Activated naive CD4-positive, alpha-beta T cell treated with anti-CD3 and anti-CD28 coated beads for 36 hours (primary cell): Measurements from ENCODE around the gene ATP5F1D. TPM values are rescaled to one million over a fixed set of nuclear protein-coding genes. Genes with fewer than 3 reads are reported as not detected.

Experiments used
- CTCF ChIA-PET: fragments of 350-600 bp; sonication (Branson Sonifier 250); formaldehyde crosslinking; loops from one replicate; lab custom pipeline; 2021; ENCODE audit warnings: antibody characterized with exemption; lab: Charles Lee
- DNase-seq: peaks from one replicate; pipeline ENCODE4 v3.0.0-alpha.2; 2020
- H3K27ac Mint-ChIP-seq: one replicate; pipeline ENCODE4 v1.8.0; 2021; ENCODE audit warnings: mild to moderate bottlenecking, mixed read lengths
- H3K27me3 Mint-ChIP-seq: one replicate; pipeline ENCODE4 v1.8.0; 2021; ENCODE audit warnings: low read depth, mixed read lengths
- H3K36me3 Mint-ChIP-seq: one replicate; pipeline ENCODE4 v1.8.0; 2021; ENCODE audit warnings: low read depth, mixed read lengths
- H3K4me1 Mint-ChIP-seq: one replicate; pipeline ENCODE4 v1.8.0; 2021; ENCODE audit warnings: low read depth, mixed read lengths
- H3K4me3 Mint-ChIP-seq: one replicate; pipeline ENCODE4 v1.8.0; 2021; ENCODE audit warnings: mild to moderate bottlenecking, moderate library complexity, mixed read lengths
- H3K9me3 Mint-ChIP-seq: one replicate; pipeline ENCODE4 v1.8.0; 2021; ENCODE audit warnings: mixed read lengths
- intact Hi-C: fragments of 100-400 bp; cut with micrococcal nuclease; formaldehyde crosslinking; loops from one replicate; pipeline ENCODE4 v1.15.1; 2023
- total RNA-seq, 2 experiments: library from RNA; stranded (reverse); gene quantifications; one replicate each; pipeline ENCODE4 v1.2.3, GENCODE V29; 2021

ATP5F1D gene
- total RNA-seq, 2 experiments from 2014 or later, result 153 TPM

DNA sequence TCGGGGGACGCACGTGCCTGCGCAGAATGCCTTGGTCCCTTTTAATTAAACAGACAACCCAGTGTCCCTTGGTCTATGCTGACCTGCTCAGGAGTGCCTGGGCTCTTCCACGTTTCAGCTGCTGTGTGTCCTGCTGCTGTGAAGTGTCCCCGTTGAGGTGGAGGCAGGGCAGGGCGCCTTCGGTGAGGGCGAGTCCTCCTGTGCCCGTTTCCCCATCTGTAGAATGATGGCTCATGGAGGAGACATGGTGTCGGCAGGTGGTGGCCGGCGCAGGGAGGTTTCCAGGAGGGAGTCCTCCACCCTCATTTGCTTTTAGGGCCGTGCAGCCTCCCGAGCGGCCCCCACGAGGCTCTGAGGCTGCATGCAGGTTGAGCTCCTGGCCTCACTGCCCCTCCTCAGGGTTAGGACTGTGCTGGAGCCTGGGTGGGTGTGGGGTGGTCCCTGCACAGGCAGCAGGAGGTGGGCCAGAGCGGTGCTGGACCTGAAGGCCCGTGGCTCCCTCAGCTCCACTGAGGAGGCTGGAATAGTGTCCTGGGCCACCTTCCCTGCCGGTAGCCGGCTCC lies 27.2 kb upstream of the ATP5F1D start:
- DNase-seq, result no peak
- Mint-ChIP-seq H3K27me3 (no peaks in the 10 kb centered on the region), H3K4me3 (peak overlapping the region; percentile 79), H3K36me3 (peaks cover 15% of the 10 kb centered on the region), H3K9me3 (no peaks in the 10 kb centered on the region), H3K27ac (peak overlapping the region; percentile 98), H3K4me1 (peaks cover 38% of the 10 kb centered on the region)
- intact Hi-C loops, result loop anchor here (2.0 kb wide), 1 partner anchor 26 kb away; the partner anchor contains the start of gene ATP5F1D
- CTCF ChIA-PET, result interaction anchor here (0.7 to 2.2 kb wide), 3 partner anchors 9 to 26 kb away, joined by 3 to 11 read pairs (median 3); no protein-coding TSS in a partner anchor

DNA sequence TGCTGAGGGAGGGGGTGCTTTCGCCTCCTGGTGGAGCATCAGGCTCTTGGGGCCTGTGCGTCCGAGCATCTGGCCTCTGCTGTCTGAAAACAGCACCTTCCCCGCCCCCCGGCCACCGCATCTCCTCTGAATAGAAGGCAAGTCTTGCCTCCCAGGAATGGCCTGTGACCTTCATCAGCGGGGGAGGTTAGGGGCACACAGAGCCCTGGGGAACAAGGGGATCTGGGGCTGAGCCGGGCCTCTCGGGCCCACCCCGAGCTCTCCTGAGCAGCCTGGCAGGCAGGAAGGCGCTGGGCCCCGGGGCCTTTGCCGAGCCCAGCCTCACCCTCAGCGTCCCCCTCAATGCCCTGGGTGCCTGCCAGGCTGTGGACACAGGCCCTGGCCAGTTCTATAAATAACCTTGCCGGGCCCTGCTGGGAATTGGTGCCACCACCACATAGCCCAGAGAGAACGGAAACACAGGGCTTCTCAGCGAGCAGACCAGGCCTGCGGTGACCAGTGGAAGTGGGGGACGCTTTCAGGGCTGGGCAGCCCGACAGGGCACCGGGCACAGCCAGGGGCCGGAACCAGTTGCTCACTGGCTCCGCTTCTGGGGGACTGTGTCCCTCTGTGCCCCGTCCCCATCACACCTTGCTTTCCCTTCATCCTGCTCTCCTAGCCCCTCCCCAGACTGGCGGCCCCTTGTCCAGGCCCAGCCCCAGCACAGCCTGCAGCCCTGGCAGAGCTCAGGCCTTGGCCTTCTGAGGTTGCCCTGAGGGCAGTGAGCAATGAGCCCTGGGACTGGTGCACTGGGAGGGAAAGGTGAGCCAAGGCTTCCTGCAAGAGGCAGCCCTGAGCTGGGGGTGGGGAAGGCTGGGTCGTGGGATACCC lies 26.5 kb upstream of the ATP5F1D start:
- Mint-ChIP-seq H3K4me3 (no peak overlapping the region), H3K27ac (no peak overlapping the region), H3K36me3 (peaks cover 12% of the 10 kb centered on the region), H3K4me1 (peaks cover 32% of the 10 kb centered on the region), H3K27me3 (no peaks in the 10 kb centered on the region), H3K9me3 (no peaks in the 10 kb centered on the region)
- DNase-seq, result no peak
- CTCF ChIA-PET, result interaction anchor here (1.1 to 2.2 kb wide), 2 partner anchors 8 to 12 kb away, joined by 3 to 11 read pairs; no protein-coding TSS in a partner anchor
- intact Hi-C loops, result loop anchor here (2.0 kb wide), 1 partner anchor 26 kb away; the partner anchor contains the start of gene ATP5F1D

- Mint-ChIP-seq H3K27me3 (no peaks in the 10 kb centered on the region), H3K27ac (no peak overlapping the region), H3K4me3 (no peak overlapping the region), H3K9me3 (no peaks in the 10 kb centered on the region), H3K4me1 (peaks cover 21% of the 10 kb centered on the region), H3K36me3 (peaks cover 10% of the 10 kb centered on the region)
- no peak for DNase-seq
- CTCF ChIA-PET, result interaction anchor here (0.6 to 1.2 kb wide), 3 partner anchors 103 to 202 kb away, joined by 3 to 5 read pairs (median 5); no protein-coding TSS in a partner anchor
- intact Hi-C loops, result no loop called here
Observed at GRCh38 chr19:1216756-1217155, 24.8 kb upstream of the ATP5F1D start.

DNA sequence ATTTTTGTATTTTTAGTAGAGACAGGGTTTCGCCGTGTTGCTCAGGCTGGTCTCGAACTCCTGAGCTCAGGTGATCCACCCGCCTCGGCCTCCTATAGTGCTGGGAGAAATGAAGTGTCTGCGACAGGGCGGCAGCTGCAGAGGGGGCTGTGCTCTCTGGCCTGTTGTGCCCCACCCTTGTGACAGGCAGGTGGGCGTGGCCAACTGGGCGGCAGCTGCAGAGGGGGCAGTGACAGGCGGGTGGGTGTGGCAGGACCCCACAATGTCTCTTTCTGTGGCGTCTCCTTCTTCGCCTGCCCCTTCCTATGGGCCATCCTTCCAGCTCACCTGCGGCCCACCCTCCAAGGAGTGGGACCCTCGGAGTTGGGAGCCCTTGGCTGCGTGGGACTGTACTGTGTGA lies 24.2 kb upstream of the ATP5F1D start:
- Mint-ChIP-seq H3K9me3 (no peaks in the 10 kb centered on the region), H3K4me1 (peaks cover 20% of the 10 kb centered on the region), H3K27ac (no peak overlapping the region), H3K4me3 (no peak overlapping the region), H3K36me3 (peaks cover 9% of the 10 kb centered on the region), H3K27me3 (no peaks in the 10 kb centered on the region)
- intact Hi-C loops, result no loop called here
- no peak for DNase-seq
- CTCF ChIA-PET, result interaction anchor here (0.8 to 1.2 kb wide), 2 partner anchors 123 to 203 kb away, joined by 5 read pairs; no protein-coding TSS in a partner anchor

- intact Hi-C loops, result no loop called here
- CTCF ChIA-PET, result interaction anchor here (1.1 kb wide), 1 partner anchor 24 kb away, joined by 3 read pairs; no protein-coding TSS in a partner anchor
- peaks cover 10% of the 10 kb centered on the region for H3K4me1 Mint-ChIP-seq
- no peaks in the 10 kb centered on the region for H3K36me3 Mint-ChIP-seq
- H3K27me3 Mint-ChIP-seq, result no peaks in the 10 kb centered on the region
- DNase-seq, result no peak
- no peaks in the 10 kb centered on the region for H3K9me3 Mint-ChIP-seq
- H3K27ac Mint-ChIP-seq, result no peak overlapping the region
- no peak overlapping the region for H3K4me3 Mint-ChIP-seq
Observed at GRCh38 chr19:1218751-1219567, 22.6 kb upstream of the ATP5F1D start.

GRCh38 chr19:1219786-1220476 lies 21.6 kb upstream of the ATP5F1D start:
- no peak overlapping the region for H3K27ac Mint-ChIP-seq
- H3K4me1 Mint-ChIP-seq, result peaks cover 6% of the 10 kb centered on the region
- no peaks in the 10 kb centered on the region for H3K9me3 Mint-ChIP-seq
- intact Hi-C loops, result no loop called here
- CTCF ChIA-PET, result interaction anchor here (0.9 kb wide), 1 partner anchor 104 kb away, joined by 3 read pairs; no protein-coding TSS in a partner anchor
- H3K4me3 Mint-ChIP-seq, result no peak overlapping the region
- DNase-seq, result no peak
- no peaks in the 10 kb centered on the region for H3K36me3 Mint-ChIP-seq
- H3K27me3 Mint-ChIP-seq, result no peaks in the 10 kb centered on the region

GRCh38 chr19:1220477-1220930 lies 21.0 kb upstream of the ATP5F1D start:
- CTCF ChIA-PET, result interaction anchor here (0.9 to 1.5 kb wide), 2 partner anchors 24 to 104 kb away, joined by 3 to 5 read pairs; no protein-coding TSS in a partner anchor
- Mint-ChIP-seq H3K27ac (no peak overlapping the region), H3K36me3 (no peaks in the 10 kb centered on the region), H3K27me3 (no peaks in the 10 kb centered on the region), H3K9me3 (no peaks in the 10 kb centered on the region), H3K4me3 (no peak overlapping the region), H3K4me1 (peaks cover 4% of the 10 kb centered on the region)
- intact Hi-C loops, result no loop called here
- no peak for DNase-seq

DNA sequence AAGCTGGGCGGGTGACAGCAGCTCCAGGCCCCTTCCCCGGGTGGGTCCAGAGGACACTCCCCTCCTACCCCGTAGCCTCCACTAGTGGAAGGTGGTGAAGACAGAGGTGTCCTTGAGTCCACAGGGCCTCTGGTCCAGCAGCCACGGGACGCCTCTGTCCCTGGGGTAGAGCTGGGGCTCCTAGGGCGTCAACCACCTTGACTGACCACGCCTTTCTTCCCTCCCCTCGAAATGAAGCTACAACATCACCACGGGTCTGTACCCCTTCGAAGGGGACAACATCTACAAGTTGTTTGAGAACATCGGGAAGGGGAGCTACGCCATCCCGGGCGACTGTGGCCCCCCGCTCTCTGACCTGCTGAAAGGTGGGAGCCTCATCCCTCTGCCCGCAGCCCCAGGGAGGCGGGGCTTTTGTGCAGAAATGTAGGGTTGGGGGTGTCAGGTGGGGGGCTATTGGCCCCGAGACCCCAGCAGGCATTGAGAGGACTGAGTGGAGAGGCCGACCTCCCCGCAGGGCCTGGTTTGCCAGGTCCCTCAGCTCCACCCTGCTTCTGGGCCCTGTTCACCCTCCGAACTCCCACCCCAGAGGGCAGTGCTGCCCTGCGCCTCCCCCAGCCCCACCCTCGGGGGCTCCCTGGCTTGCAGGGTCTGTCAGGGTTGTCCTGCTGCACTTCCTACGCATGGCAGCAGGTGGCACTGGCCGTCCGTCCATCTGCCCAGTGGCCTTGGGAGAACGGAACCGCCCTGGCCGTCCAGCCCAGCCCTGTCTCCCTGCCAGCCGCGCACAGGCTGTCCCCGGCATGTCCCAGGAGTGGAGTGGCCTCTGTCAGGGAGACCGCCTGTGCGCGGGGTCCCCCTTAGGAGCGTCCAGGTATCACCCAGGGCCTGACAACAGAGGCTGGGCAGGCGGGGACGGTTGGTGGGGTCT lies 20.3 kb upstream of the ATP5F1D start:
- H3K36me3 Mint-ChIP-seq, result no peaks in the 10 kb centered on the region
- H3K9me3 Mint-ChIP-seq, result no peaks in the 10 kb centered on the region
- no peaks in the 10 kb centered on the region for H3K27me3 Mint-ChIP-seq
- CTCF ChIA-PET, result interaction anchor here (0.5 to 1.5 kb wide), 4 partner anchors 23 to 277 kb away, joined by 3 to 5 read pairs (median 4); no protein-coding TSS in a partner anchor
- no peak overlapping the region for H3K4me3 Mint-ChIP-seq
- peaks cover 2% of the 10 kb centered on the region for H3K4me1 Mint-ChIP-seq
- intact Hi-C loops, result no loop called here
- DNase-seq, result no peak
- no peak overlapping the region for H3K27ac Mint-ChIP-seq

GRCh38 chr19:1221904-1222255 lies 19.7 kb upstream of the ATP5F1D start:
- no peaks in the 10 kb centered on the region for H3K4me1 Mint-ChIP-seq
- H3K27ac Mint-ChIP-seq, result no peak overlapping the region
- no peak overlapping the region for H3K4me3 Mint-ChIP-seq
- H3K36me3 Mint-ChIP-seq, result no peaks in the 10 kb centered on the region
- CTCF ChIA-PET, result interaction anchor here (0.5 to 1.5 kb wide), 3 partner anchors 22 to 278 kb away, joined by 3 to 5 read pairs (median 5); no protein-coding TSS in a partner anchor
- DNase-seq, result no peak
- intact Hi-C loops, result no loop called here
- no peaks in the 10 kb centered on the region for H3K9me3 Mint-ChIP-seq
- no peaks in the 10 kb centered on the region for H3K27me3 Mint-ChIP-seq

DNA sequence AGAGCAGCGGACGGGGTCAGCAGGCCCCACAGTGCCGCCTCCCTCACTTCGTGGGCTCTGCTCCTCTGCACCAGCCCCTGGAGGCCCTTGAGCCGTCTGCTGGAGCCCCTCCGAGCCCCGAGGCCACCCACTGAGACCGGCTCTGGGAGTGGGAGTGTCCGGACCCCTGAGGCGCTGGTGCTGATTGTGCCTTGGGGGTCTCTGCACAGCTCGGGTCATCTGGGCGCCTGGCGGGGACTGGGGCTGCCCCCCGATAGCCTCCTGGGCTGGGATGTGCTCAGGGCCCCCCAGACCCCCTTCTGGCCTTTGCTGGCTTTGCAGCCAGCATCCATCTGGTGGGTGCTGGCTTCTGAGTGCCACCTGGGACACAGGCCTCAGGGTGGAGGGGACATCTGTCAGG lies 19.2 kb upstream of the ATP5F1D start:
- no peak overlapping the region for H3K4me3 Mint-ChIP-seq
- CTCF ChIA-PET, result interaction anchor here (2.3 kb wide), 1 partner anchor 9 kb away, joined by 11 read pairs; no protein-coding TSS in a partner anchor
- H3K27me3 Mint-ChIP-seq, result no peaks in the 10 kb centered on the region
- DNase-seq, result no peak
- H3K9me3 Mint-ChIP-seq, result no peaks in the 10 kb centered on the region
- peaks cover 3% of the 10 kb centered on the region for H3K36me3 Mint-ChIP-seq
- H3K4me1 Mint-ChIP-seq, result no peaks in the 10 kb centered on the region
- H3K27ac Mint-ChIP-seq, result no peak overlapping the region
- intact Hi-C loops, result no loop called here
